Astrocyte (in vitro differentiated cells and primary cell): ENCODE data around the gene OGFOD3.

ENCODE experiments used
- EZH2 ChIP-seq: IDR thresholded peaks from 2 replicates; pipeline ENCODE4 v1.6.1; 2012; ENCODE audit warnings: mild to moderate bottlenecking, low read length, inconsistent platforms; ENCODE audit not compliant: insufficient read depth
- TF ChIP-seq, protein P1 (sequence below): IDR thresholded peaks from 2 replicates; pipeline ENCODE4 v1.5.1; 2011; ENCODE audit warnings: low read depth, mild to moderate bottlenecking, inconsistent platforms, low read length, moderate library complexity; ENCODE audit not compliant: insufficient read depth

DNA sequence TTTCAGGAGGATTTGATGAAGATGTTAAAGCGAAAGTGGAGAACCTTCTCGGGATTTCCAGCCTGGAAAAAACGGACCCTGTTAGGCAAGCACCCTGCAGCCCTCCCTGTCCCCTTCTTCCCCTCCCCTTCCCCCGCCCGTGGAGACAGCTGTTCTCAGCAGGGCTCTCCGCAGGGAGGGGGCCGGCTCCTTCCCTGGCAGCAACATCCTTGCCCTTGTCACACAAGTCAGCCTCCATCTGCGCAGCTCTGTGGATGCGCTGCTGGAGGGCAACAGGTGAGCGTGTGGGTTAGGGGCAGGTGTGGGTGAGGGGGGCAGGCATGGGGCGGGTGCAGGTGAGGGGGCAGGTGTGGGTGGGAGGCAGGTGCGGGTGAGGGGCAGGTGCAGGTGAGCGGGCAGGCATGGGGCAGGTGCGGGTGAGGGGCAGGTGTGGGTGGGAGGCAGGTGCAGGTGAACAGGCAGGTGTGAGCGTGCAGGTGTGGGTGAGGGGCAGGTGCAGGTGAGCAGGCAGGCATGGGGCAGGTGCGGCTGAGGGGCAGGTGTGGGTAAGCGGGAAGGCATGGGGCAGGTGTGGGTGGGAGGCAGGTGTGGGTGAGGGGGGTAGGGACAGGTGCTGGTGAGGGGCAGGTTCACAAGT is 22.7 kb upstream of the OGFOD3 start:
- TF ChIP-seq, protein P1, sequence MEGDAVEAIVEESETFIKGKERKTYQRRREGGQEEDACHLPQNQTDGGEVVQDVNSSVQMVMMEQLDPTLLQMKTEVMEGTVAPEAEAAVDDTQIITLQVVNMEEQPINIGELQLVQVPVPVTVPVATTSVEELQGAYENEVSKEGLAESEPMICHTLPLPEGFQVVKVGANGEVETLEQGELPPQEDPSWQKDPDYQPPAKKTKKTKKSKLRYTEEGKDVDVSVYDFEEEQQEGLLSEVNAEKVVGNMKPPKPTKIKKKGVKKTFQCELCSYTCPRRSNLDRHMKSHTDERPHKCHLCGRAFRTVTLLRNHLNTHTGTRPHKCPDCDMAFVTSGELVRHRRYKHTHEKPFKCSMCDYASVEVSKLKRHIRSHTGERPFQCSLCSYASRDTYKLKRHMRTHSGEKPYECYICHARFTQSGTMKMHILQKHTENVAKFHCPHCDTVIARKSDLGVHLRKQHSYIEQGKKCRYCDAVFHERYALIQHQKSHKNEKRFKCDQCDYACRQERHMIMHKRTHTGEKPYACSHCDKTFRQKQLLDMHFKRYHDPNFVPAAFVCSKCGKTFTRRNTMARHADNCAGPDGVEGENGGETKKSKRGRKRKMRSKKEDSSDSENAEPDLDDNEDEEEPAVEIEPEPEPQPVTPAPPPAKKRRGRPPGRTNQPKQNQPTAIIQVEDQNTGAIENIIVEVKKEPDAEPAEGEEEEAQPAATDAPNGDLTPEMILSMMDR = no peak
- no peak for TF ChIP-seq EZH2
